Choroid plexus epithelial cell (primary cell): Measurements from ENCODE around the gene IL3.

Experiments
- DNase-seq: peaks from one replicate; pipeline ENCODE4 v3.0.0-alpha.2; 2010; ENCODE audit warnings: low read depth
- H3K4me3 ChIP-seq: 2 replicates; pipeline ENCODE4 v1.5.1; 2011; ENCODE audit warnings: low read depth, mild to moderate bottlenecking, control low read depth, low read length, moderate library complexity
- TF ChIP-seq, protein P1 (sequence below): conservative IDR thresholded peaks from 2 replicates; pipeline ENCODE4 v1.5.1; 2011; ENCODE audit warnings: low read depth, mild to moderate bottlenecking, control low read depth, inconsistent platforms, low read length, moderate library complexity

IL3 gene

DNA sequence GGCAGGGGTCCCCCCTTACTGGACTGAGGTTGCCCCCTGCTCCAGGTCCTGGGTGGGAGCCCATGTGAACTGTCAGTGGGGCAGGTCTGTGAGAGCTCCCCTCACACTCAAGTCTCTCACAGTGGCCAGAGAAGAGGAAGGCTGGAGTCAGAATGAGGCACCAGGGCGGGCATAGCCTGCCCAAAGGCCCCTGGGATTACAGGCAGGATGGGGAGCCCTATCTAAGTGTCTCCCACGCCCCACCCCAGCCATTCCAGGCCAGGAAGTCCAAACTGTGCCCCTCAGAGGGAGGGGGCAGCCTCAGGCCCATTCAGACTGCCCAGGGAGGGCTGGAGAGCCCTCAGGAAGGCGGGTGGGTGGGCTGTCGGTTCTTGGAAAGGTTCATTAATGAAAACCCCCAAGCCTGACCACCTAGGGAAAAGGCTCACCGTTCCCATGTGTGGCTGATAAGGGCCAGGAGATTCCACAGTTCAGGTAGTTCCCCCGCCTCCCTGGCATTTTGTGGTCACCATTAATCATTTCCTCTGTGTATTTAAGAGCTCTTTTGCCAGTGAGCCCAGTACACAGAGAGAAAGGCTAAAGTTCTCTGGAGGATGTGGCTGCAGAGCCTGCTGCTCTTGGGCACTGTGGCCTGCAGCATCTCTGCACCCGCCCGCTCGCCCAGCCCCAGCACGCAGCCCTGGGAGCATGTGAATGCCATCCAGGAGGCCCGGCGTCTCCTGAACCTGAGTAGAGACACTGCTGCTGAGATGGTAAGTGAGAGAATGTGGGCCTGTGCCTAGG, 13.0 kb downstream of the IL3 start, which contains the start of gene CSF2:
Gene CSF2 (plus strand): TSS at position 559 of the 783 bp plus-strand sequence. CDS start 35 bp downstream, at position 594.
- peak; percentile 32 for DNase-seq
- TF ChIP-seq, protein P1, sequence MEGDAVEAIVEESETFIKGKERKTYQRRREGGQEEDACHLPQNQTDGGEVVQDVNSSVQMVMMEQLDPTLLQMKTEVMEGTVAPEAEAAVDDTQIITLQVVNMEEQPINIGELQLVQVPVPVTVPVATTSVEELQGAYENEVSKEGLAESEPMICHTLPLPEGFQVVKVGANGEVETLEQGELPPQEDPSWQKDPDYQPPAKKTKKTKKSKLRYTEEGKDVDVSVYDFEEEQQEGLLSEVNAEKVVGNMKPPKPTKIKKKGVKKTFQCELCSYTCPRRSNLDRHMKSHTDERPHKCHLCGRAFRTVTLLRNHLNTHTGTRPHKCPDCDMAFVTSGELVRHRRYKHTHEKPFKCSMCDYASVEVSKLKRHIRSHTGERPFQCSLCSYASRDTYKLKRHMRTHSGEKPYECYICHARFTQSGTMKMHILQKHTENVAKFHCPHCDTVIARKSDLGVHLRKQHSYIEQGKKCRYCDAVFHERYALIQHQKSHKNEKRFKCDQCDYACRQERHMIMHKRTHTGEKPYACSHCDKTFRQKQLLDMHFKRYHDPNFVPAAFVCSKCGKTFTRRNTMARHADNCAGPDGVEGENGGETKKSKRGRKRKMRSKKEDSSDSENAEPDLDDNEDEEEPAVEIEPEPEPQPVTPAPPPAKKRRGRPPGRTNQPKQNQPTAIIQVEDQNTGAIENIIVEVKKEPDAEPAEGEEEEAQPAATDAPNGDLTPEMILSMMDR = no peak
- no peak within 1 kb of the TSS for H3K4me3 ChIP-seq

DNA sequence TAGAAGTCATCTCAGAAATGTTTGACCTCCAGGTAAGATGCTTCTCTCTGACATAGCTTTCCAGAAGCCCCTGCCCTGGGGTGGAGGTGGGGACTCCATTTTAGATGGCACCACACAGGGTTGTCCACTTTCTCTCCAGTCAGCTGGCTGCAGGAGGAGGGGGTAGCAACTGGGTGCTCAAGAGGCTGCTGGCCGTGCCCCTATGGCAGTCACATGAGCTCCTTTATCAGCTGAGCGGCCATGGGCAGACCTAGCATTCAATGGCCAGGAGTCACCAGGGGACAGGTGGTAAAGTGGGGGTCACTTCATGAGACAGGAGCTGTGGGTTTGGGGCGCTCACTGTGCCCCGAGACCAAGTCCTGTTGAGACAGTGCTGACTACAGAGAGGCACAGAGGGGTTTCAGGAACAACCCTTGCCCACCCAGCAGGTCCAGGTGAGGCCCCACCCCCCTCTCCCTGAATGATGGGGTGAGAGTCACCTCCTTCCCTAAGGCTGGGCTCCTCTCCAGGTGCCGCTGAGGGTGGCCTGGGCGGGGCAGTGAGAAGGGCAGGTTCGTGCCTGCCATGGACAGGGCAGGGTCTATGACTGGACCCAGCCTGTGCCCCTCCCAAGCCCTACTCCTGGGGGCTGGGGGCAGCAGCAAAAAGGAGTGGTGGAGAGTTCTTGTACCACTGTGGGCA, 13.8 kb downstream of the IL3 start:
- TF ChIP-seq, protein P1 = no peak
- no peak overlapping the region for H3K4me3 ChIP-seq

DNA sequence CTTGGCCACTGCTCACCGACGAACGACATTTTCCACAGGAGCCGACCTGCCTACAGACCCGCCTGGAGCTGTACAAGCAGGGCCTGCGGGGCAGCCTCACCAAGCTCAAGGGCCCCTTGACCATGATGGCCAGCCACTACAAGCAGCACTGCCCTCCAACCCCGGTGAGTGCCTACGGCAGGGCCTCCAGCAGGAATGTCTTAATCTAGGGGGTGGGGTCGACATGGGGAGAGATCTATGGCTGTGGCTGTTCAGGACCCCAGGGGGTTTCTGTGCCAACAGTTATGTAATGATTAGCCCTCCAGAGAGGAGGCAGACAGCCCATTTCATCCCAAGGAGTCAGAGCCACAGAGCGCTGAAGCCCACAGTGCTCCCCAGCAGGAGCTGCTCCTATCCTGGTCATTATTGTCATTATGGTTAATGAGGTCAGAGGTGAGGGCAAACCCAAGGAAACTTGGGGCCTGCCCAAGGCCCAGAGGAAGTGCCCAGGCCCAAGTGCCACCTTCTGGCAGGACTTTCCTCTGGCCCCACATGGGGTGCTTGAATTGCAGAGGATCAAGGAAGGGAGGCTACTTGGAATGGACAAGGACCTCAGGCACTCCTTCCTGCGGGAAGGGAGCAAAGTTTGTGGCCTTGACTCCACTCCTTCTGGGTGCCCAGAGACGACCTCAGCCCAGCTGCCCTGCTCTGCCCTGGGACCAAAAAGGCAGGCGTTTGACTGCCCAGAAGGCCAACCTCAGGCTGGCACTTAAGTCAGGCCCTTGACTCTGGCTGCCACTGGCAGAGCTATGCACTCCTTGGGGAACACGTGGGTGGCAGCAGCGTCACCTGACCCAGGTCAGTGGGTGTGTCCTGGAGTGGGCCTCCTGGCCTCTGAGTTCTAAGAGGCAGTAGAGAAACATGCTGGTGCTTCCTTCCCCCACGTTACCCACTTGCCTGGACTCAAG, 14.6 kb downstream of the IL3 start:
- TF ChIP-seq, protein P1 = no peak
- DNase-seq = no peak
- no peak overlapping the region for H3K4me3 ChIP-seq

More for the DNA sequence above, 13.8 kb downstream of the IL3 start:
- DNase-seq = no peak

DNA sequence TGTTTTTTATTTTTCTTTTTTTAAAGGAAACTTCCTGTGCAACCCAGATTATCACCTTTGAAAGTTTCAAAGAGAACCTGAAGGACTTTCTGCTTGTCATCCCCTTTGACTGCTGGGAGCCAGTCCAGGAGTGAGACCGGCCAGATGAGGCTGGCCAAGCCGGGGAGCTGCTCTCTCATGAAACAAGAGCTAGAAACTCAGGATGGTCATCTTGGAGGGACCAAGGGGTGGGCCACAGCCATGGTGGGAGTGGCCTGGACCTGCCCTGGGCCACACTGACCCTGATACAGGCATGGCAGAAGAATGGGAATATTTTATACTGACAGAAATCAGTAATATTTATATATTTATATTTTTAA, 15.2 kb downstream of the IL3 start:
- TF ChIP-seq, protein P1 = no peak
- H3K4me3 ChIP-seq = no peak overlapping the region
- no peak for DNase-seq

DNA sequence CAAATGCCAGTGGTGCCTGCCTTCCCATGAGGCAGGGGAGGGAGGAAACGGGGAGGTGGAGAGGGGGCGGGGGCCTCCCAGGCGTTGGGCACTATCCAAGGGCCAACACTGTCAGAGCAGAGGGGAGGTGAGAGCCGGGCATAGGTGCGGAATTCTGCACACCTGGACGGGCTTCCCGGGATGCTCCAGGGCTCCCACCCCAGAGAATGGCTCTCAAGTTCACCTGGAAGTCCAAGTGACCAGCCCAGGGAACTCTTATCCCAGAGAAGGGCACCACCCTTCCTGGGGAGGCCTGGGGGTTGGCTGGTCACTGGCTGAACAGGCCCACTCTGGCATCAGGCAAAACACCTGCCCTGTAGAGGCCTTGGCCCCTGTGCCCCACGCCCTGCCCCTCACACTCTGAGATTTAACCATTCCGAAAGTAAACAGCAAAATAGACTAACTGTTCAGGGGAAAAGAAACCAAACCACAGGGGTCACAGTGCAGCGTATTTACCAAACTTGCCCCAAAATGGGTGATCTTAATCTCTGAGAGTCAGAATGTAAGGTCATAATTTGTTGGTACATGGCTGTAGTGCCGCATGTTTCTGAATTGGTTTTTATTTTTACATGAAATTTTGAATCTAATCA, 15.9 kb downstream of the IL3 start:
- DNase-seq = no peak
- TF ChIP-seq, protein P1 = no peak
- no peak overlapping the region for H3K4me3 ChIP-seq

DNA sequence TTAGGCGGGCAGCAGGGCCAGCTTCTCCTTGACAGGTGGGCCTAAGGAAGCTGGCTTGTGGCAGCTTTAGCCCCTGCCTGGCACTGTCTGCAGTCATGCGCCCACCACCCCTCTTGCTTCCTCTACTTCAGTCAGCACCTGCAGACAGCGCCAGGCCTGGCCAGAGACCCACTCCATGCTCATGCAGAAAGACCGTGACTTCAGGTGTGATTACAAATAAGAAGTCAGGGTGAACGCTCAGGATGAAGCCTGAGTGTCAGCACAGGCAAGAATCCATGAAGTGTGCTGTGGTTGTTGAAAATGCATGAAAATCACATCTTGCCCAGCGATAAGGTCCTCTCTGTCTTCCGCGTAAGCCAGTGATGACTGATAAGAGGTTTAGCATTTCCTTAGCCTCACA, 16.5 kb downstream of the IL3 start:
- TF ChIP-seq, protein P1 = no peak
- no peak overlapping the region for H3K4me3 ChIP-seq
- DNase-seq = no peak
